ENCODE measurements around the gene CYTH4.

CYTH4 gene

GRCh38 chr22:37344735-37345449 is 62.6 kb downstream of the CYTH4 start:
- no peak for DNase-seq (ENCODE audit: low spot score)
- ChIA-PET POLR2A (ENCODE audit: low non-redundant PET) (no interaction called here), CTCF (no interaction called here)
- peak overlapping the region; percentile 78 for H3K27ac ChIP-seq
- no peak for TF ChIP-seq CTCF (conservative IDR thresholded peaks at IDR 0.05; ENCODE audit: low read depth)

GRCh38 chr22:37345863-37346504 is 63.7 kb downstream of the CYTH4 start:
- POLR2A ChIA-PET (ENCODE audit: low non-redundant PET), result no interaction called here
- no peak for TF ChIP-seq CTCF (conservative IDR thresholded peaks at IDR 0.05; ENCODE audit: low read depth)
- DNase-seq (ENCODE audit: low spot score), result no peak
- CTCF ChIA-PET, result no interaction called here
- H3K27ac ChIP-seq, result peak overlapping the region; percentile 78

- H3K27ac ChIP-seq, result peak overlapping the region; percentile 78
- DNase-seq (ENCODE audit: low spot score), result no peak
- ChIA-PET POLR2A (ENCODE audit: low non-redundant PET) (no interaction called here), CTCF (no interaction called here)
- TF ChIP-seq CTCF (conservative IDR thresholded peaks at IDR 0.05; ENCODE audit: low read depth), result no peak
These were observed 64.2 kb downstream of the CYTH4 start for GRCh38 chr22:37346505-37346895.

DNA sequence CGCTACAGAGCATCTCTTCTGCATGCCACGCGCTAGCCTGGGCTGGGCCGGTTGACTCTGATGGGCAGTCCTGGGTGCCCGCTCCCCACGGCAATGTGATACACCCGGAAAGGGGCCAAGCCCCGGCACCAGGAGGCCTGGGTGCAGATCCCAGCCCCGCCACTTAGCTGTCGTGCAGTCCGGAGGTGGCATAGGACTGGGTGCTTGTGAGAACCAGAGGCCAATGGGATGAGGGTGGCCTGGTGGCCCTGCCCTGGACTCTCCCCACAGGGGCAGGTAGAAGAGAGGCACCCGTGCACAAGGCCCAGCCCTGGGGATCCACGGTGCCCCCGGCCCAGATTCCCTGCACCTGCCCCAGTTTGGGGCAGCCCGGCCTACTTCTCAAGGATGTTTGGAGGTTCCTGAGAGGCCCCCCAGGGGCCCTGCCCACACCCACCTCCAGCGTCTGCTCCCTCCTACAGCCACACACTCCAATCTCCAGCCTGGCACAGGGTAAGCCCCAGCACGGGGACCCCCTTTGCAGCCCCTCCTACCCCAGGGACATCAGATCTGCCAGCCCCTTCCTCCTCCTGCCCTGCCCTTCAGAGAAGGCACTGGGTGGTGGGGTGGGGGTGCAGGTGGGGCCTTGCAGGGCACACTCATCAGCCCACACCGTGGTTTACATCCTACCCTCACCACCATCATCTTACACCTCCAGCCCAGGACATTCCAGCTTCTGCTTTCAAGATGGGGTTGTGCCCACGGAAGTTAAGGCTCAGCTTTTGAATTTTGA is 66.9 kb downstream of the CYTH4 start:
- H3K27ac ChIP-seq, result 0 out of 2 replicates have a peak overlapping the region, but pooled peaks have one; percentile 6
- TF ChIP-seq CTCF (conservative IDR thresholded peaks at IDR 0.05; ENCODE audit: low read depth), result no peak
- no peak for DNase-seq (ENCODE audit: low spot score)
- CTCF ChIA-PET, result no interaction called here
- POLR2A ChIA-PET (ENCODE audit: low non-redundant PET), result no interaction called here

DNA sequence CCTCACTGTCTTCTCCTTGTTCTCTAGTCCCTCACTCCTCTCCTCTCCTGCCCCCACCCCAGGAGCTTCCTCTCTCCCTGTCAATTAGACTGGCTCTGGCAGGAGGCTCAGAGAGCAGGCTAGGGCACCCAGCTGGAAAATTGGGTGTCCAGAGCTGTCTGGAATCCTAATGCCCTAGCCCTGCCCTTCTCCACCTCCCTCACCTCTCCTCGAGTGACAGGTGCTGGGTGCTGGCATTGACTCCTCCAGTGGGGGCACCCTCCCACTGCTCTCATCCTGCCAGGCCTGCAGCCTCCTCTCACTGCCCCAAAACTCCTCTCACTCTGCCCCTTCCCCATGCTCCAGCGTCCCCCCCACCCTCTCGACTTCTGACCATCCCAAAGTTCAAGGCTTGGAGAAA is 68.9 kb downstream of the CYTH4 start:
- ChIA-PET CTCF (interaction anchor here (1.1 kb wide), 1 partner anchor 37 kb away, joined by 3 read pairs; no protein-coding TSS in a partner anchor), POLR2A (ENCODE audit: low non-redundant PET) (no interaction called here)
- TF ChIP-seq CTCF (conservative IDR thresholded peaks at IDR 0.05; ENCODE audit: low read depth), result no peak
- no peak overlapping the region for H3K27ac ChIP-seq
- no peak for DNase-seq (ENCODE audit: low spot score)

- no peak for TF ChIP-seq CTCF (conservative IDR thresholded peaks at IDR 0.05; ENCODE audit: low read depth)
- ChIA-PET POLR2A (ENCODE audit: low non-redundant PET) (no interaction called here), CTCF (no interaction called here)
- no peak for DNase-seq (ENCODE audit: low spot score)
- no peak overlapping the region for H3K27ac ChIP-seq
These were observed 70.2 kb downstream of the CYTH4 start for GRCh38 chr22:37352481-37352880.

Measured in RWPE1 (cell line).